ENCODE measurements around the gene APOD. TPM values are rescaled to one million over a fixed set of nuclear protein-coding genes. Genes with fewer than 3 reads are reported as not detected.

APOD gene
- total and polyA plus RNA-seq, 10 of the 15 experiments (the other 5 are each of a cell fraction or from before 2014, with no cell fraction given), result 0.06 to 0.77 (median 0.47) TPM; not detected in 3

- TF ChIP-seq, protein P1, sequence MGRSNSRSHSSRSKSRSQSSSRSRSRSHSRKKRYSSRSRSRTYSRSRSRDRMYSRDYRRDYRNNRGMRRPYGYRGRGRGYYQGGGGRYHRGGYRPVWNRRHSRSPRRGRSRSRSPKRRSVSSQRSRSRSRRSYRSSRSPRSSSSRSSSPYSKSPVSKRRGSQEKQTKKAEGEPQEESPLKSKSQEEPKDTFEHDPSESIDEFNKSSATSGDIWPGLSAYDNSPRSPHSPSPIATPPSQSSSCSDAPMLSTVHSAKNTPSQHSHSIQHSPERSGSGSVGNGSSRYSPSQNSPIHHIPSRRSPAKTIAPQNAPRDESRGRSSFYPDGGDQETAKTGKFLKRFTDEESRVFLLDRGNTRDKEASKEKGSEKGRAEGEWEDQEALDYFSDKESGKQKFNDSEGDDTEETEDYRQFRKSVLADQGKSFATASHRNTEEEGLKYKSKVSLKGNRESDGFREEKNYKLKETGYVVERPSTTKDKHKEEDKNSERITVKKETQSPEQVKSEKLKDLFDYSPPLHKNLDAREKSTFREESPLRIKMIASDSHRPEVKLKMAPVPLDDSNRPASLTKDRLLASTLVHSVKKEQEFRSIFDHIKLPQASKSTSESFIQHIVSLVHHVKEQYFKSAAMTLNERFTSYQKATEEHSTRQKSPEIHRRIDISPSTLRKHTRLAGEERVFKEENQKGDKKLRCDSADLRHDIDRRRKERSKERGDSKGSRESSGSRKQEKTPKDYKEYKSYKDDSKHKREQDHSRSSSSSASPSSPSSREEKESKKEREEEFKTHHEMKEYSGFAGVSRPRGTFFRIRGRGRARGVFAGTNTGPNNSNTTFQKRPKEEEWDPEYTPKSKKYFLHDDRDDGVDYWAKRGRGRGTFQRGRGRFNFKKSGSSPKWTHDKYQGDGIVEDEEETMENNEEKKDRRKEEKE (IDR thresholded peaks at IDR 0.05), result no peak
- no peak for TF ChIP-seq SP1 (IDR thresholded peaks at IDR 0.05; ENCODE audit: low read depth, low read length)
- TF ChIP-seq ATF3 (IDR thresholded peaks at IDR 0.05; ENCODE audit: borderline replicate concordance, extremely low read depth, low read depth, low read length), result no peak
- TF ChIP-seq CREB1 (IDR thresholded peaks at IDR 0.05; ENCODE audit: low read depth), result no peak; the same call in 1 of the 2 replicates
- TF ChIP-seq GABPA (IDR thresholded peaks at IDR 0.05; ENCODE audit: low read depth), result no peak
- TF ChIP-seq POLR2AphosphoS5 (IDR thresholded peaks at IDR 0.05; ENCODE audit: low read length), result peak; percentile 98
- no peak for TF ChIP-seq MTA2 (IDR thresholded peaks at IDR 0.05; ENCODE audit: low read depth)
- TF ChIP-seq SREBF2 (IDR thresholded peaks at IDR 0.05; ENCODE audit: low read length), result no peak
- no peak for TF ChIP-seq YBX1 (IDR thresholded peaks at IDR 0.05)
- TF ChIP-seq IKZF2 (IDR thresholded peaks at IDR 0.05), result 0 out of 4 replicates have a peak, but pooled peaks of 1 of the 2 experiments have one; percentile 40
- TF ChIP-seq STAT1 (conservative IDR thresholded peaks at IDR 0.05), result no peak
- TF ChIP-seq STAT3 (IDR thresholded peaks at IDR 0.05; ENCODE audit: low read depth, low read length), result no peak
- TF ChIP-seq NFYA (IDR thresholded peaks at IDR 0.05; ENCODE audit: borderline replicate concordance, low read depth, low read length), result no peak
- no peak for TF ChIP-seq CBX3 (IDR thresholded peaks at IDR 0.05; ENCODE audit: borderline replicate concordance, low read depth)
- TF ChIP-seq BCL3 (IDR thresholded peaks at IDR 0.05; ENCODE audit: borderline replicate concordance, insufficient read depth, low read depth, low read length, poor library complexity, severe bottlenecking), result no peak
- TF ChIP-seq BACH1 (IDR thresholded peaks at IDR 0.05; ENCODE audit: borderline replicate concordance), result peak; percentile 75; the same call in 1 of the 2 replicates
- TF ChIP-seq CBFB (IDR thresholded peaks at IDR 0.05; ENCODE audit: low read depth), result peak; percentile 72
- no peak for TF ChIP-seq SMC3 (IDR thresholded peaks at IDR 0.05; ENCODE audit: borderline replicate concordance, low read length)
- no peak for TF ChIP-seq JUNB (IDR thresholded peaks at IDR 0.05)
- TF ChIP-seq SMAD1 (IDR thresholded peaks at IDR 0.05; ENCODE audit: low read depth, partially characterized antibody), result no peak
- no peak for TF ChIP-seq SREBF1 (IDR thresholded peaks at IDR 0.05; ENCODE audit: low read length)
- no peak for TF ChIP-seq RFX5 (IDR thresholded peaks at IDR 0.05; ENCODE audit: low read depth, low read length)
- TF ChIP-seq MEF2B (IDR thresholded peaks at IDR 0.05; ENCODE audit: partially characterized antibody, poor library complexity, severe bottlenecking), result no peak
- TF ChIP-seq IRF3 (IDR thresholded peaks at IDR 0.05), result no peak
- 0 out of 2 replicates have a peak, but pooled peaks have one; percentile 57 for TF ChIP-seq DPF2 (IDR thresholded peaks at IDR 0.05)
- peak; percentile 3 for TF ChIP-seq SIX5 (IDR thresholded peaks at IDR 0.05; ENCODE audit: low read depth, low read length, severe bottlenecking)
- no peak for TF ChIP-seq BMI1 (IDR thresholded peaks at IDR 0.05; ENCODE audit: borderline replicate concordance)
Observed at GRCh38 chr3:195542698-195543499, 40.8 kb downstream of the APOD start, which contains the start of gene PPP1R2 (continued).

All from GM12878 (cell line).